Peyer's patch (tissue), 4 donors: ENCODE data around the gene PRRC2B.
"Not testable (repeated sequence)": the region's sequence is repeated elsewhere in the genome, so short reads cannot be mapped to it uniquely, and the experiment has no call there.

ENCODE experiments used
- POLR2A ChIP-seq, 2 donors: fragments of 450-650 bp; IDR thresholded peaks; one replicate each; pipeline ENCODE4 v1.5.1; 2017; ENCODE audit warnings: antibody characterized with exemption in 2 of 2, mild to moderate bottlenecking in 2 of 2, moderate library complexity in 2 of 2
- TF ChIP-seq, protein P1 (sequence below), 6 experiments: fragments of 450-650 bp in 4 of 6; fragments of 200-600 bp in 2 of 6; sonication (generic) in 1 of 6; IDR thresholded peaks; one replicate each; pipeline ENCODE4 v1.5.1; 2017 to 2019; ENCODE audit warnings: antibody characterized with exemption in 6 of 6, mild to moderate bottlenecking in 3 of 6, moderate library complexity in 1 of 6

DNA sequence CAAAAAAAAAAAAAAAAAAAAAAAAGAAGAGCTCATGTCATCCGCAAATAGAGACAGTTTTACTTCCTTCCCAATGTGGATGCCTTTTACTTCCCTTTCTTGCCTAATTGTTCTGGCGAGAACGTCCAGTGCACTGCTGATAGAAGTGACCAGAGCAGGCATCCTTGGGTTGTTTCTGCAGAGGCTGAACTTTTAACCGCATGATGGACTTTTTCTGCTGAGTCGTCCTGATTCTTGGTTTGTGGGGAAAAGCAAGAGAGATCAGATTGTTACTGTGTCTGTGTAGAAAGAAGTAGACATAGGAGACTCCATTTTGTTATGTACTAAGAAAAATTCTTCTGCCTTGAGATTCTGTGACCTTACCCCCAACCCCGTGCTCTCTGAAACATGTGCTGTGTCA lies 37.4 kb upstream of the PRRC2B start:
- TF ChIP-seq, protein P1, sequence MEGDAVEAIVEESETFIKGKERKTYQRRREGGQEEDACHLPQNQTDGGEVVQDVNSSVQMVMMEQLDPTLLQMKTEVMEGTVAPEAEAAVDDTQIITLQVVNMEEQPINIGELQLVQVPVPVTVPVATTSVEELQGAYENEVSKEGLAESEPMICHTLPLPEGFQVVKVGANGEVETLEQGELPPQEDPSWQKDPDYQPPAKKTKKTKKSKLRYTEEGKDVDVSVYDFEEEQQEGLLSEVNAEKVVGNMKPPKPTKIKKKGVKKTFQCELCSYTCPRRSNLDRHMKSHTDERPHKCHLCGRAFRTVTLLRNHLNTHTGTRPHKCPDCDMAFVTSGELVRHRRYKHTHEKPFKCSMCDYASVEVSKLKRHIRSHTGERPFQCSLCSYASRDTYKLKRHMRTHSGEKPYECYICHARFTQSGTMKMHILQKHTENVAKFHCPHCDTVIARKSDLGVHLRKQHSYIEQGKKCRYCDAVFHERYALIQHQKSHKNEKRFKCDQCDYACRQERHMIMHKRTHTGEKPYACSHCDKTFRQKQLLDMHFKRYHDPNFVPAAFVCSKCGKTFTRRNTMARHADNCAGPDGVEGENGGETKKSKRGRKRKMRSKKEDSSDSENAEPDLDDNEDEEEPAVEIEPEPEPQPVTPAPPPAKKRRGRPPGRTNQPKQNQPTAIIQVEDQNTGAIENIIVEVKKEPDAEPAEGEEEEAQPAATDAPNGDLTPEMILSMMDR (IDR thresholded peaks at IDR 0.05) = not testable (repeated sequence)
- not testable (repeated sequence) for TF ChIP-seq POLR2A (IDR thresholded peaks at IDR 0.05)
